ENCODE data around the gene MYO18B. TPM values are rescaled to one million over a fixed set of nuclear protein-coding genes. Genes with fewer than 3 reads are reported as not detected.

MYO18B gene
- polyA plus RNA-seq, 1 donor (not counting 4 experiments of a cell fraction or from before 2014, with no cell fraction given), result not detected

DNA sequence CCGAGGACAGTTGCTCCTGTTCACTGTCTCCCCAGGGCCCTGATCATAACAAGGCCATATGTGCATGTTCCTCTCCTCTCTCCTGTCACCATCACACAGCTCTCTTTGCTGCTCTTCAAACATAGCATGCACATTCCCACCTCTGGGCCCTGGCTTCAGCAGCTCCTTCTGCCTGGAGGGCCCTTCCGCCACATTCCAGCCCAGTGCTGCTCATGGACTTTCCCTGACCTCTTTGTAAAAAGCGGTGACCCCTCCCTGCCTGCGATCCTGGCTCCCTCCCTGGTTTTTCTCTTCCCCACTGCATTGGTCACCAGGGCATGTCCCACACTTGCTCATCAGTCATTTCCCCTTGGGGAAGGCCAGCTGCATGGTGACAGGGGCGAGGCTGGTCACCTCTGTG is 98.2 kb downstream of the MYO18B start:
- Histone ChIP-seq H3K4me2 (ENCODE audit: control insufficient read depth, extremely low read depth, insufficient read depth, low read depth, low read length) (no peak overlapping the region), H3K36me3 (ENCODE audit: control insufficient read depth in 2 of 2, extremely low read depth in 1 of 2, insufficient read depth in 2 of 2, low read length in 2 of 2) (no peaks in the 10 kb centered on the region), H3K27me3 (ENCODE audit: control insufficient read depth, extremely low read depth, insufficient read depth, low read length) (no peaks in the 10 kb centered on the region), H3K9me3 (ENCODE audit: control insufficient read depth, low read depth, low read length) (no peaks in the 10 kb centered on the region), H3K79me2 (ENCODE audit: control insufficient read depth, insufficient read depth, low read length) (no peaks in the 10 kb centered on the region), H4K20me1 (ENCODE audit: control insufficient read depth, extremely low read depth, insufficient read depth, low read length) (no peaks in the 10 kb centered on the region), H3K9me1 (ENCODE audit: control insufficient read depth, extremely low read depth, insufficient read depth, low read length) (no peaks in the 10 kb centered on the region), H3K9ac (ENCODE audit: control insufficient read depth, extremely low read depth, insufficient read depth, low read length) (no peak overlapping the region), H3K27ac (ENCODE audit: control insufficient read depth, insufficient read depth, low read length) (no peak overlapping the region), H3K4me3 (ENCODE audit: control insufficient read depth in 2 of 3, extremely low read depth in 1 of 3, insufficient read depth in 2 of 3, low read depth in 1 of 3, low read length in 3 of 3) (no peak overlapping the region), H2AFZ (ENCODE audit: control insufficient read depth, low read length) (no peak overlapping the region), H3K4me1 (ENCODE audit: control insufficient read depth, extremely low read depth, insufficient read depth, low read length) (no peaks in the 10 kb centered on the region)
- dilution Hi-C loops (cut with MboI; ENCODE audit: extremely low pct_ligation_motif_present, low sequenced_read_pairs), result no loop called here
- FAIRE-seq (no peak), DNase-seq (ENCODE audit: low read depth, low spot score) (no peak)
- TF ChIP-seq EZH2 (IDR thresholded peaks at IDR 0.05; ENCODE audit: low read length), result no peak
- TF ChIP-seq, protein P1, sequence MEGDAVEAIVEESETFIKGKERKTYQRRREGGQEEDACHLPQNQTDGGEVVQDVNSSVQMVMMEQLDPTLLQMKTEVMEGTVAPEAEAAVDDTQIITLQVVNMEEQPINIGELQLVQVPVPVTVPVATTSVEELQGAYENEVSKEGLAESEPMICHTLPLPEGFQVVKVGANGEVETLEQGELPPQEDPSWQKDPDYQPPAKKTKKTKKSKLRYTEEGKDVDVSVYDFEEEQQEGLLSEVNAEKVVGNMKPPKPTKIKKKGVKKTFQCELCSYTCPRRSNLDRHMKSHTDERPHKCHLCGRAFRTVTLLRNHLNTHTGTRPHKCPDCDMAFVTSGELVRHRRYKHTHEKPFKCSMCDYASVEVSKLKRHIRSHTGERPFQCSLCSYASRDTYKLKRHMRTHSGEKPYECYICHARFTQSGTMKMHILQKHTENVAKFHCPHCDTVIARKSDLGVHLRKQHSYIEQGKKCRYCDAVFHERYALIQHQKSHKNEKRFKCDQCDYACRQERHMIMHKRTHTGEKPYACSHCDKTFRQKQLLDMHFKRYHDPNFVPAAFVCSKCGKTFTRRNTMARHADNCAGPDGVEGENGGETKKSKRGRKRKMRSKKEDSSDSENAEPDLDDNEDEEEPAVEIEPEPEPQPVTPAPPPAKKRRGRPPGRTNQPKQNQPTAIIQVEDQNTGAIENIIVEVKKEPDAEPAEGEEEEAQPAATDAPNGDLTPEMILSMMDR (optimal IDR thresholded peaks at IDR 0.05 in 1 of 3, IDR thresholded peaks at IDR 0.05 in 1 of 3, conservative IDR thresholded peaks at IDR 0.05 in 1 of 3; ENCODE audit: extremely low read depth in 1 of 3, insufficient read depth in 2 of 3, low read length in 3 of 3), result no peak

GRCh38 chr22:25840891-25841290 is 98.9 kb downstream of the MYO18B start:
- H3K79me2 ChIP-seq (ENCODE audit: control insufficient read depth, insufficient read depth, low read length), result no peaks in the 10 kb centered on the region
- H3K4me3 ChIP-seq (ENCODE audit: control insufficient read depth in 2 of 3, extremely low read depth in 1 of 3, insufficient read depth in 2 of 3, low read depth in 1 of 3, low read length in 3 of 3), result no peak overlapping the region
- no peaks in the 10 kb centered on the region for H3K4me1 ChIP-seq (ENCODE audit: control insufficient read depth, extremely low read depth, insufficient read depth, low read length)
- no peaks in the 10 kb centered on the region for H3K36me3 ChIP-seq (ENCODE audit: control insufficient read depth in 2 of 2, extremely low read depth in 1 of 2, insufficient read depth in 2 of 2, low read length in 2 of 2)
- DNase-seq (ENCODE audit: low read depth, low spot score) (no peak), FAIRE-seq (no peak)
- H3K9ac ChIP-seq (ENCODE audit: control insufficient read depth, extremely low read depth, insufficient read depth, low read length), result no peak overlapping the region
- no peaks in the 10 kb centered on the region for H3K9me3 ChIP-seq (ENCODE audit: control insufficient read depth, low read depth, low read length)
- H3K9me1 ChIP-seq (ENCODE audit: control insufficient read depth, extremely low read depth, insufficient read depth, low read length), result no peaks in the 10 kb centered on the region
- no peaks in the 10 kb centered on the region for H4K20me1 ChIP-seq (ENCODE audit: control insufficient read depth, extremely low read depth, insufficient read depth, low read length)
- H3K4me2 ChIP-seq (ENCODE audit: control insufficient read depth, extremely low read depth, insufficient read depth, low read depth, low read length), result no peak overlapping the region
- H3K27me3 ChIP-seq (ENCODE audit: control insufficient read depth, extremely low read depth, insufficient read depth, low read length), result no peaks in the 10 kb centered on the region
- dilution Hi-C loops (cut with MboI; ENCODE audit: extremely low pct_ligation_motif_present, low sequenced_read_pairs), result no loop called here
- no peak for TF ChIP-seq EZH2 (IDR thresholded peaks at IDR 0.05; ENCODE audit: low read length)
- TF ChIP-seq, protein P1 (optimal IDR thresholded peaks at IDR 0.05 in 1 of 3, IDR thresholded peaks at IDR 0.05 in 1 of 3, conservative IDR thresholded peaks at IDR 0.05 in 1 of 3; ENCODE audit: extremely low read depth in 1 of 3, insufficient read depth in 2 of 3, low read length in 3 of 3), result no peak
- H2AFZ ChIP-seq (ENCODE audit: control insufficient read depth, low read length), result no peak overlapping the region
- H3K27ac ChIP-seq (ENCODE audit: control insufficient read depth, insufficient read depth, low read length), result no peak overlapping the region

Measured in keratinocyte (primary cell).